Chondrocyte (in vitro differentiated cells): ENCODE results near the gene KPNA6. TPM values are rescaled to one million over a fixed set of nuclear protein-coding genes. Genes with fewer than 3 reads are reported as not detected.
"Not testable (repeated sequence)": the region's sequence is repeated elsewhere in the genome, so short reads cannot be mapped to it uniquely, and the experiment has no call there.

Experiments
- DNase-seq: peaks from one replicate; pipeline ENCODE4 v3.0.0; 2021; ENCODE audit warnings: mixed read lengths, low spot score
- H3K27ac Mint-ChIP-seq: one replicate; pipeline ENCODE4 v1.8.0; 2021; ENCODE audit warnings: mild to moderate bottlenecking, moderate library complexity, mixed read lengths; ENCODE audit not compliant: unreplicated experiment
- H3K27me3 Mint-ChIP-seq: 2 replicates; pipeline ENCODE4 v1.8.0; 2021; ENCODE audit warnings: low read depth, mixed read lengths
- H3K36me3 Mint-ChIP-seq: 2 replicates; pipeline ENCODE4 v1.8.0; 2021; ENCODE audit warnings: low read depth, mixed read lengths
- H3K4me1 Mint-ChIP-seq: 2 replicates; pipeline ENCODE4 v1.8.0; 2021; ENCODE audit warnings: low read depth, mild to moderate bottlenecking, mixed read lengths
- H3K4me3 Mint-ChIP-seq: one replicate; pipeline ENCODE4 v1.8.0; 2021; ENCODE audit warnings: mild to moderate bottlenecking, moderate library complexity, mixed read lengths; ENCODE audit not compliant: unreplicated experiment
- H3K9me3 Mint-ChIP-seq: 2 replicates; pipeline ENCODE4 v1.8.0; 2021; ENCODE audit warnings: low read depth, mixed read lengths
- CTCF ChIP-seq: fragments of 200-600 bp; sonication (generic); IDR thresholded peaks from 2 replicates; pipeline ENCODE4 v1.5.0; 2021; ENCODE audit warnings: antibody characterized with exemption, mild to moderate bottlenecking, moderate library complexity
- total RNA-seq: library from RNA; stranded (reverse); gene quantifications from 3 replicates; pipeline ENCODE4 v1.2.1, GENCODE V29; 2021

KPNA6 gene
- total RNA-seq, 1 donor from 2014 or later, result 80.9 TPM

- Mint-ChIP-seq H3K4me3 (no peak overlapping the region), H3K4me1 (no peaks in the 10 kb centered on the region), H3K9me3 (peaks cover 3% of the 10 kb centered on the region), H3K27me3 (no peaks in the 10 kb centered on the region), H3K36me3 (peaks cover 38% of the 10 kb centered on the region), H3K27ac (no peak overlapping the region)
- no peak for DNase-seq
- TF ChIP-seq CTCF, result no peak
Observed at GRCh38 chr1:32159189-32159588, 51.3 kb downstream of the KPNA6 start.

- H3K36me3 Mint-ChIP-seq, result peaks cover 36% of the 10 kb centered on the region
- no peaks in the 10 kb centered on the region for H3K4me1 Mint-ChIP-seq
- DNase-seq, result no peak
- no peaks in the 10 kb centered on the region for H3K27me3 Mint-ChIP-seq
- H3K9me3 Mint-ChIP-seq, result peaks cover 3% of the 10 kb centered on the region
- H3K27ac Mint-ChIP-seq, result no peak overlapping the region
- no peak overlapping the region for H3K4me3 Mint-ChIP-seq
- TF ChIP-seq CTCF, result no peak
Observed at GRCh38 chr1:32163405-32163804, 55.5 kb downstream of the KPNA6 start.

- not testable (repeated sequence) for H3K27ac Mint-ChIP-seq, H3K27me3 Mint-ChIP-seq, DNase-seq, H3K4me1 Mint-ChIP-seq, H3K9me3 Mint-ChIP-seq, H3K4me3 Mint-ChIP-seq
- peaks cover 38% of the 10 kb centered on the region for H3K36me3 Mint-ChIP-seq
Observed at GRCh38 chr1:32165633-32166032, 57.8 kb downstream of the KPNA6 start.

GRCh38 chr1:32170991-32171390, 63.1 kb downstream of the KPNA6 start:
- Mint-ChIP-seq H3K4me3 (no peak overlapping the region), H3K4me1 (no peaks in the 10 kb centered on the region), H3K27me3 (no peaks in the 10 kb centered on the region), H3K27ac (no peak overlapping the region), H3K36me3 (peaks cover 41% of the 10 kb centered on the region), H3K9me3 (no peaks in the 10 kb centered on the region)
- DNase-seq, result no peak
- TF ChIP-seq CTCF, result no peak

GRCh38 chr1:32172621-32173245, 64.9 kb downstream of the KPNA6 start:
- H3K9me3 Mint-ChIP-seq, result no peaks in the 10 kb centered on the region
- H3K4me3 Mint-ChIP-seq, result no peak overlapping the region
- peaks cover 32% of the 10 kb centered on the region for H3K36me3 Mint-ChIP-seq
- H3K4me1 Mint-ChIP-seq, result no peaks in the 10 kb centered on the region
- no peak for TF ChIP-seq CTCF
- no peaks in the 10 kb centered on the region for H3K27me3 Mint-ChIP-seq
- DNase-seq, result no peak
- H3K27ac Mint-ChIP-seq, result no peak overlapping the region
